Measurements from ENCODE around the gene ARRB1. TPM values are rescaled to one million over a fixed set of nuclear protein-coding genes. Genes with fewer than 3 reads are reported as not detected.
A peak's percentile ranks its signal among the peaks of the same experiment; 100 is the strongest.

ARRB1 gene
- total and polyA plus RNA-seq, 9 of the 15 experiments (the other 6 are each of a cell fraction or from before 2014, with no cell fraction given) = 6.6 to 45.4 (median 28.5) TPM

GRCh38 chr11:75241906-75242644 lies 109.4 kb downstream of the ARRB1 start (continued):
- TF ChIP-seq ZNF140 (CRISPR knock-in tag; IDR thresholded peaks at IDR 0.05) (no peak), ZNF121 (CRISPR knock-in tag; conservative IDR thresholded peaks at IDR 0.05) (0 out of 2 replicates have a peak, but pooled peaks have one; percentile 1), HNRNPLL (IDR thresholded peaks at IDR 0.05; ENCODE audit: low read depth, low read length, poor library complexity, severe bottlenecking) (peak; percentile 96), E2F6 (IDR thresholded peaks at IDR 0.05; ENCODE audit: borderline replicate concordance in 1 of 2, extremely low read depth in 1 of 2, insufficient read depth in 1 of 2, insufficient read length in 1 of 2, low read depth in 1 of 2, low read length in 1 of 2, poor library complexity in 1 of 2, severe bottlenecking in 1 of 2) (peak in 1 of 2 experiments; percentile 43), ZBTB40 (IDR thresholded peaks at IDR 0.05) (no peak), ZBTB40 (CRISPR knock-in tag; IDR thresholded peaks at IDR 0.05) (no peak), STAT6 (CRISPR knock-in tag; IDR thresholded peaks at IDR 0.05) (no peak), ZNF785 (CRISPR knock-in tag; IDR thresholded peaks at IDR 0.05) (no peak), BCL6 (CRISPR knock-in tag; IDR thresholded peaks at IDR 0.05) (no peak), TOE1 (IDR thresholded peaks at IDR 0.05; ENCODE audit: borderline replicate concordance) (no peak), TOE1 (CRISPR knock-in tag; IDR thresholded peaks at IDR 0.05; ENCODE audit: borderline replicate concordance, low read depth) (no peak), LEF1 (IDR thresholded peaks at IDR 0.05) (no peak), RAD21 (CRISPR knock-in tag; conservative IDR thresholded peaks at IDR 0.05 in 1 of 2, IDR thresholded peaks at IDR 0.05 in 1 of 2) (no peak)
